Measurements from ENCODE around the gene PRR36. TPM values are rescaled to one million over a fixed set of nuclear protein-coding genes. Genes with fewer than 3 reads are reported as not detected.

PRR36 gene
- total RNA-seq, 1 experiment from 2014 or later, result 21.9 TPM

DNA sequence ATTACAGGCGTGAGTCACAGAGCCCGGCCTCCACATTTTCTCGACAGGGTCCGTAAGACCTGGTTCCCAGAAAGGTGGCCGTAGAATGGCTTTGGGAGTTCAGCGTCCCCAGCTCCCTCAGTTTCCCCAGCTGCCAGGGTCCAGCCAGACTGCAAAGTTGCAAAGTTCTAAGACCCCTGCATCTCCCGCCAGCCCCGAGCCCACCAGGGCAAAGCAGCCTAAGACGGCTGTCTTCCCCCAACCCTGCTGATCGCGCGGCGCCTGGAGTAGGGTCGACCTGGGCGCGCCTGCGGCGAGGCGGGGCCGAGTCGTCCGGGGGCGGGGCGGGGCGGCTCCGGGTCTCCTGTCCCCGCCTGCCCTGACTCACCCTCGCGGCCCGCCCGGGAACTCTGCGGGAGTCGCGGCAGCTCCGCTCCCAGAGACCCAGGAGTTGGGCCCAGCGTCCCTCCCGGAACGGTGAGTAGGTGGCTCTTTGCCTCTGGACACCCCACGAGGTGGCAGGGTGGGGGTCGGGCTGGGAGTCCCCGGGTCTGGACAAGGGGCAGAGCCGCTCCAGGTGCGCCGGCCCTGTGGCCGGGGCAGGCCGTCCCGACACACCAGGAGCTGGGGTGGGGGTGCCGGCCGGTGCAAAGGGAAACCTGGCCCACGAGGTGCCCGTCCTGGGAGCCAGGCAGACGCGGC, 14.1 kb upstream of the PRR36 start, which contains the start of gene LRRC8E:
Gene LRRC8E (plus strand): TSS at position 366 of the 681 bp plus-strand sequence. CDS start 7,094 bp downstream, outside the sequence.
- Mint-ChIP-seq H3K4me1 (peaks cover 3% of the 10 kb centered on the region), H3K27me3 (ENCODE audit: low read depth) (peaks cover 56% of the 10 kb centered on the region), H3K9me3 (no peaks in the 10 kb centered on the region), H3K36me3 (no peaks in the 10 kb centered on the region), H3K4me3 (peak within 1 kb of the TSS; percentile 65), H3K27ac (no peak within 1 kb of the TSS)
- ATAC-seq (peak; percentile 97), DNase-seq (ENCODE audit: low spot score) (peak; percentile 87)
- POLR2A ChIA-PET, result interaction anchor here (0.5 to 2.3 kb wide), 4 partner anchors 11 to 27 kb away, joined by 3 to 6 read pairs (median 4); partner anchors contain the start of gene MAP2K7
- TF ChIP-seq, protein P1, sequence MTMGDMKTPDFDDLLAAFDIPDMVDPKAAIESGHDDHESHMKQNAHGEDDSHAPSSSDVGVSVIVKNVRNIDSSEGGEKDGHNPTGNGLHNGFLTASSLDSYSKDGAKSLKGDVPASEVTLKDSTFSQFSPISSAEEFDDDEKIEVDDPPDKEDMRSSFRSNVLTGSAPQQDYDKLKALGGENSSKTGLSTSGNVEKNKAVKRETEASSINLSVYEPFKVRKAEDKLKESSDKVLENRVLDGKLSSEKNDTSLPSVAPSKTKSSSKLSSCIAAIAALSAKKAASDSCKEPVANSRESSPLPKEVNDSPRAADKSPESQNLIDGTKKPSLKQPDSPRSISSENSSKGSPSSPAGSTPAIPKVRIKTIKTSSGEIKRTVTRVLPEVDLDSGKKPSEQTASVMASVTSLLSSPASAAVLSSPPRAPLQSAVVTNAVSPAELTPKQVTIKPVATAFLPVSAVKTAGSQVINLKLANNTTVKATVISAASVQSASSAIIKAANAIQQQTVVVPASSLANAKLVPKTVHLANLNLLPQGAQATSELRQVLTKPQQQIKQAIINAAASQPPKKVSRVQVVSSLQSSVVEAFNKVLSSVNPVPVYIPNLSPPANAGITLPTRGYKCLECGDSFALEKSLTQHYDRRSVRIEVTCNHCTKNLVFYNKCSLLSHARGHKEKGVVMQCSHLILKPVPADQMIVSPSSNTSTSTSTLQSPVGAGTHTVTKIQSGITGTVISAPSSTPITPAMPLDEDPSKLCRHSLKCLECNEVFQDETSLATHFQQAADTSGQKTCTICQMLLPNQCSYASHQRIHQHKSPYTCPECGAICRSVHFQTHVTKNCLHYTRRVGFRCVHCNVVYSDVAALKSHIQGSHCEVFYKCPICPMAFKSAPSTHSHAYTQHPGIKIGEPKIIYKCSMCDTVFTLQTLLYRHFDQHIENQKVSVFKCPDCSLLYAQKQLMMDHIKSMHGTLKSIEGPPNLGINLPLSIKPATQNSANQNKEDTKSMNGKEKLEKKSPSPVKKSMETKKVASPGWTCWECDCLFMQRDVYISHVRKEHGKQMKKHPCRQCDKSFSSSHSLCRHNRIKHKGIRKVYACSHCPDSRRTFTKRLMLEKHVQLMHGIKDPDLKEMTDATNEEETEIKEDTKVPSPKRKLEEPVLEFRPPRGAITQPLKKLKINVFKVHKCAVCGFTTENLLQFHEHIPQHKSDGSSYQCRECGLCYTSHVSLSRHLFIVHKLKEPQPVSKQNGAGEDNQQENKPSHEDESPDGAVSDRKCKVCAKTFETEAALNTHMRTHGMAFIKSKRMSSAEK (CRISPR knock-in tag; IDR thresholded peaks at IDR 0.05; ENCODE audit: borderline replicate concordance), result no peak
- TF ChIP-seq ETV6 (CRISPR knock-in tag; IDR thresholded peaks at IDR 0.05) (peak; percentile 49; the same call in 1 of the 2 replicates), SP1 (CRISPR knock-in tag; conservative IDR thresholded peaks at IDR 0.05) (peak; percentile 54; the same call in 1 of the 2 replicates), RELA (CRISPR knock-in tag; IDR thresholded peaks at IDR 0.05; ENCODE audit: borderline replicate concordance) (peak; percentile 36; the same call in 1 of the 2 replicates), ZNF423 (CRISPR knock-in tag; IDR thresholded peaks at IDR 0.05) (peak; percentile 22; the same call in 1 of the 2 replicates)
- TF ChIP-seq, protein P2, sequence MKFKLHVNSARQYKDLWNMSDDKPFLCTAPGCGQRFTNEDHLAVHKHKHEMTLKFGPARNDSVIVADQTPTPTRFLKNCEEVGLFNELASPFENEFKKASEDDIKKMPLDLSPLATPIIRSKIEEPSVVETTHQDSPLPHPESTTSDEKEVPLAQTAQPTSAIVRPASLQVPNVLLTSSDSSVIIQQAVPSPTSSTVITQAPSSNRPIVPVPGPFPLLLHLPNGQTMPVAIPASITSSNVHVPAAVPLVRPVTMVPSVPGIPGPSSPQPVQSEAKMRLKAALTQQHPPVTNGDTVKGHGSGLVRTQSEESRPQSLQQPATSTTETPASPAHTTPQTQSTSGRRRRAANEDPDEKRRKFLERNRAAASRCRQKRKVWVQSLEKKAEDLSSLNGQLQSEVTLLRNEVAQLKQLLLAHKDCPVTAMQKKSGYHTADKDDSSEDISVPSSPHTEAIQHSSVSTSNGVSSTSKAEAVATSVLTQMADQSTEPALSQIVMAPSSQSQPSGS (CRISPR knock-in tag; IDR thresholded peaks at IDR 0.05; ENCODE audit: borderline replicate concordance, low read depth), result no peak
- TF ChIP-seq, protein P3, sequence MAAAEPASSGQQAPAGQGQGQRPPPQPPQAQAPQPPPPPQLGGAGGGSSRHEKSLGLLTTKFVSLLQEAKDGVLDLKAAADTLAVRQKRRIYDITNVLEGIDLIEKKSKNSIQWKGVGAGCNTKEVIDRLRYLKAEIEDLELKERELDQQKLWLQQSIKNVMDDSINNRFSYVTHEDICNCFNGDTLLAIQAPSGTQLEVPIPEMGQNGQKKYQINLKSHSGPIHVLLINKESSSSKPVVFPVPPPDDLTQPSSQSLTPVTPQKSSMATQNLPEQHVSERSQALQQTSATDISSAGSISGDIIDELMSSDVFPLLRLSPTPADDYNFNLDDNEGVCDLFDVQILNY (CRISPR knock-in tag; IDR thresholded peaks at IDR 0.05), result peak; percentile 75; the same call in 1 of the 2 replicates
- CTCF ChIA-PET, result interaction anchor here (0.6 to 4.7 kb wide), 16 partner anchors 12 to 338 kb away, joined by 3 to 30 read pairs (median 4); partner anchors contain the start of genes MAP2K7, SNAPC2 and TGFBR3L

DNA sequence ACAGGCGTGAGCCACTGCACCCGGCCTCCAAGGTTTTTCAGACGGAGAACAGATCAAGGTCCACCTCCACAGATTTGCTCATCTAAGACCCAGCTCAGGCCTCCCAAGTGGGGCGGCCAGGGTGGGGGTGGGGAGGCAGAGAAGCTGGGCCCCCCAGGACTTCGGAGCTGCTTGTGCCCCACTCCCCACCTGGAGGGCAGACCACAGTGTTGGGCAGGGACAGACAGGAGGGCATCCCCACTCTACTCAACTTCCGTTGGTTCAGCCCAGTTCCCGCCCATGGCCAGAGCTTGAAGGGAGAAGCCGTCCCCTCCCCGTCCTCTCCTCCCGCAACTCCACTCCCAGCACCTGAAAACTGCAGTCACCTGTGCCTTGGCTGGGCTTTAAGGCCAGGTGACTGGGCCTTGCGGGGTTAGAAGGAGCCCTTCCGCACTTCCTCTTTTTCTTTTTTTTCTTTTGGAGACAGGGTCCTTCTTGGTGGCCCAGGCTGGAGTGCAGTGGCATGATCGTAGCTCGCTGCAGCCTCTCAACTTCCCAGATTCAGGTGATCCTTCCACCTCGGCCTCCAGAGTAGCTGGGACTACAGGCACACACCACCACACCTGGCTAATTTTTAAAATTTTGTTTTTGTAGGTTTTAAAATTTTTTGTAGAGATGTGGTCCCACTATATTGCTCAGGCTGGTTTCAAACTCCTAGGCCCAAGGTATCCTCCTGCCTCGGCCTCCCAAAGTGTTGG, 13.4 kb upstream of the PRR36 start:
- H3K27ac Mint-ChIP-seq, result no peak overlapping the region
- POLR2A ChIA-PET, result interaction anchor here (1.0 to 2.3 kb wide), 3 partner anchors 12 to 16 kb away, joined by 3 to 6 read pairs (median 5); partner anchors contain the start of gene MAP2K7
- H3K9me3 Mint-ChIP-seq, result no peaks in the 10 kb centered on the region
- H3K4me3 Mint-ChIP-seq, result peak overlapping the region; percentile 54
- H3K4me1 Mint-ChIP-seq, result peaks cover 3% of the 10 kb centered on the region
- CTCF ChIA-PET, result interaction anchor here (0.6 to 4.7 kb wide), 10 partner anchors 13 to 108 kb away, joined by 3 to 30 read pairs (median 9); partner anchors contain the start of genes MAP2K7 and SNAPC2
- peaks cover 56% of the 10 kb centered on the region for H3K27me3 Mint-ChIP-seq (ENCODE audit: low read depth)
- ATAC-seq (peak; percentile 6; the same call in 1 of the 2 replicates), DNase-seq (ENCODE audit: low spot score) (no peak)
- H3K36me3 Mint-ChIP-seq, result no peaks in the 10 kb centered on the region
- TF ChIP-seq, protein P4, sequence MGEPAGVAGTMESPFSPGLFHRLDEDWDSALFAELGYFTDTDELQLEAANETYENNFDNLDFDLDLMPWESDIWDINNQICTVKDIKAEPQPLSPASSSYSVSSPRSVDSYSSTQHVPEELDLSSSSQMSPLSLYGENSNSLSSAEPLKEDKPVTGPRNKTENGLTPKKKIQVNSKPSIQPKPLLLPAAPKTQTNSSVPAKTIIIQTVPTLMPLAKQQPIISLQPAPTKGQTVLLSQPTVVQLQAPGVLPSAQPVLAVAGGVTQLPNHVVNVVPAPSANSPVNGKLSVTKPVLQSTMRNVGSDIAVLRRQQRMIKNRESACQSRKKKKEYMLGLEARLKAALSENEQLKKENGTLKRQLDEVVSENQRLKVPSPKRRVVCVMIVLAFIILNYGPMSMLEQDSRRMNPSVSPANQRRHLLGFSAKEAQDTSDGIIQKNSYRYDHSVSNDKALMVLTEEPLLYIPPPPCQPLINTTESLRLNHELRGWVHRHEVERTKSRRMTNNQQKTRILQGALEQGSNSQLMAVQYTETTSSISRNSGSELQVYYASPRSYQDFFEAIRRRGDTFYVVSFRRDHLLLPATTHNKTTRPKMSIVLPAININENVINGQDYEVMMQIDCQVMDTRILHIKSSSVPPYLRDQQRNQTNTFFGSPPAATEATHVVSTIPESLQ (CRISPR knock-in tag; IDR thresholded peaks at IDR 0.05), result no peak
- TF ChIP-seq, protein P5, sequence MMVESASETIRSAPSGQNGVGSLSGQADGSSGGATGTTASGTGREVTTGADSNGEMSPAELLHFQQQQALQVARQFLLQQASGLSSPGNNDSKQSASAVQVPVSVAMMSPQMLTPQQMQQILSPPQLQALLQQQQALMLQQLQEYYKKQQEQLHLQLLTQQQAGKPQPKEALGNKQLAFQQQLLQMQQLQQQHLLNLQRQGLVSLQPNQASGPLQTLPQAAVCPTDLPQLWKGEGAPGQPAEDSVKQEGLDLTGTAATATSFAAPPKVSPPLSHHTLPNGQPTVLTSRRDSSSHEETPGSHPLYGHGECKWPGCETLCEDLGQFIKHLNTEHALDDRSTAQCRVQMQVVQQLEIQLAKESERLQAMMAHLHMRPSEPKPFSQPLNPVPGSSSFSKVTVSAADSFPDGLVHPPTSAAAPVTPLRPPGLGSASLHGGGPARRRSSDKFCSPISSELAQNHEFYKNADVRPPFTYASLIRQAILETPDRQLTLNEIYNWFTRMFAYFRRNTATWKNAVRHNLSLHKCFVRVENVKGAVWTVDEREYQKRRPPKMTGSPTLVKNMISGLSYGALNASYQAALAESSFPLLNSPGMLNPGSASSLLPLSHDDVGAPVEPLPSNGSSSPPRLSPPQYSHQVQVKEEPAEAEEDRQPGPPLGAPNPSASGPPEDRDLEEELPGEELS (CRISPR knock-in tag; IDR thresholded peaks at IDR 0.05), result no peak
- TF ChIP-seq, protein P6, sequence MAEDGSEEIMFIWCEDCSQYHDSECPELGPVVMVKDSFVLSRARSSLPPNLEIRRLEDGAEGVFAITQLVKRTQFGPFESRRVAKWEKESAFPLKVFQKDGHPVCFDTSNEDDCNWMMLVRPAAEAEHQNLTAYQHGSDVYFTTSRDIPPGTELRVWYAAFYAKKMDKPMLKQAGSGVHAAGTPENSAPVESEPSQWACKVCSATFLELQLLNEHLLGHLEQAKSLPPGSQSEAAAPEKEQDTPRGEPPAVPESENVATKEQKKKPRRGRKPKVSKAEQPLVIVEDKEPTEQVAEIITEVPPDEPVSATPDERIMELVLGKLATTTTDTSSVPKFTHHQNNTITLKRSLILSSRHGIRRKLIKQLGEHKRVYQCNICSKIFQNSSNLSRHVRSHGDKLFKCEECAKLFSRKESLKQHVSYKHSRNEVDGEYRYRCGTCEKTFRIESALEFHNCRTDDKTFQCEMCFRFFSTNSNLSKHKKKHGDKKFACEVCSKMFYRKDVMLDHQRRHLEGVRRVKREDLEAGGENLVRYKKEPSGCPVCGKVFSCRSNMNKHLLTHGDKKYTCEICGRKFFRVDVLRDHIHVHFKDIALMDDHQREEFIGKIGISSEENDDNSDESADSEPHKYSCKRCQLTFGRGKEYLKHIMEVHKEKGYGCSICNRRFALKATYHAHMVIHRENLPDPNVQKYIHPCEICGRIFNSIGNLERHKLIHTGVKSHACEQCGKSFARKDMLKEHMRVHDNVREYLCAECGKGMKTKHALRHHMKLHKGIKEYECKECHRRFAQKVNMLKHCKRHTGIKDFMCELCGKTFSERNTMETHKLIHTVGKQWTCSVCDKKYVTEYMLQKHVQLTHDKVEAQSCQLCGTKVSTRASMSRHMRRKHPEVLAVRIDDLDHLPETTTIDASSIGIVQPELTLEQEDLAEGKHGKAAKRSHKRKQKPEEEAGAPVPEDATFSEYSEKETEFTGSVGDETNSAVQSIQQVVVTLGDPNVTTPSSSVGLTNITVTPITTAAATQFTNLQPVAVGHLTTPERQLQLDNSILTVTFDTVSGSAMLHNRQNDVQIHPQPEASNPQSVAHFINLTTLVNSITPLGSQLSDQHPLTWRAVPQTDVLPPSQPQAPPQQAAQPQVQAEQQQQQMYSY (CRISPR knock-in tag; IDR thresholded peaks at IDR 0.05), result no peak
- TF ChIP-seq, protein P7, sequence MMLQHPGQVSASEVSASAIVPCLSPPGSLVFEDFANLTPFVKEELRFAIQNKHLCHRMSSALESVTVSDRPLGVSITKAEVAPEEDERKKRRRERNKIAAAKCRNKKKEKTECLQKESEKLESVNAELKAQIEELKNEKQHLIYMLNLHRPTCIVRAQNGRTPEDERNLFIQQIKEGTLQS (CRISPR knock-in tag; conservative IDR thresholded peaks at IDR 0.05), result no peak
- TF ChIP-seq, protein P8, sequence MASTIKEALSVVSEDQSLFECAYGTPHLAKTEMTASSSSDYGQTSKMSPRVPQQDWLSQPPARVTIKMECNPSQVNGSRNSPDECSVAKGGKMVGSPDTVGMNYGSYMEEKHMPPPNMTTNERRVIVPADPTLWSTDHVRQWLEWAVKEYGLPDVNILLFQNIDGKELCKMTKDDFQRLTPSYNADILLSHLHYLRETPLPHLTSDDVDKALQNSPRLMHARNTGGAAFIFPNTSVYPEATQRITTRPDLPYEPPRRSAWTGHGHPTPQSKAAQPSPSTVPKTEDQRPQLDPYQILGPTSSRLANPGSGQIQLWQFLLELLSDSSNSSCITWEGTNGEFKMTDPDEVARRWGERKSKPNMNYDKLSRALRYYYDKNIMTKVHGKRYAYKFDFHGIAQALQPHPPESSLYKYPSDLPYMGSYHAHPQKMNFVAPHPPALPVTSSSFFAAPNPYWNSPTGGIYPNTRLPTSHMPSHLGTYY (CRISPR knock-in tag; IDR thresholded peaks at IDR 0.05), result no peak
- no peak for TF ChIP-seq PRRX2 (CRISPR knock-in tag; IDR thresholded peaks at IDR 0.05)
